Stimulated activated CD4-positive, alpha-beta T cell treated with anti-CD3 and anti-CD28 coated beads, Interleukin-4, amount 100 ng/mL, for 1 hour (primary cell): ENCODE results near the gene HES3.
"Not testable (repeated sequence)": the region's sequence is repeated elsewhere in the genome, so short reads cannot be mapped to it uniquely, and the experiment has no call there.

ENCODE experiments used
- DNase-seq: peaks from one replicate; pipeline ENCODE4 v3.0.0-alpha.2; 2020

Gene HES3

DNA sequence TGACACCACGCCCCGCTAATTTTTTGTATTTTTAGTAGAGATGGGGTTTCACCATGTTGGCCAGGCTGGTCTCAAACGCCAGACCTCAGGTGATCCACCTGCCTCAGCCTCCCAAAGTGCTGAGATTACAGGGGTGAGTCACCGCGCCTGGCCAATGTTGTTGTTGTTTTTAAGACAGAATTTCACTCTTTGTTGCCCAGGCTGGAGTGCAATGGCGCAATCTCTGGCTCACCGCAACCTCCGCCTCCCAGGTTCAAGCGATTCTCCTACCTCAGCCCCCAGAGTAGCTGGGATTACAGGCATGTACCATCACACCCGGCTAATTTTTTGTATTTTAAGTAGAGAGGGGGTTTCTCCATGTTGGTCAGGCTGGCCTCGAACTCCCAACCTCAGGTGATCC, 24.3 kb upstream of the HES3 start:
- DNase-seq, result not testable (repeated sequence)

DNA sequence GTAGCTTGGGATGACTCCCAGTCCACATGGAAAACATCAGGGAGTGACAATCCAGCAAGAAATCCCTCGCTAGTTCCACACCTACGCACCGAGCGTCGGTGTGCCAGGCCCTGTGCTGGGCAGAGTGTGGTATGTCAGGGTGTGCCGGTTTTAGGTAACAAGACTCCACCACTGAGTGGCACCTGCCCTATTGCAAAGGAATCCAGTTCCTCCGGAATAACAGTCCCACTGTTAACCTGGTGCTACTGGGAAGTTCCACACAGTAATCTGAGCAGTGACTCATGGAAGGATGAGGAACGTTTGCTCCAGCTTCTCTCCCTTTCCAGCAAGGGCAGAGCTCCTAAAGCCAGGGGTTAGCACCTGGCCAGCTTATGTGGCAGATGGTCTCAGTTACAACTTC, 23.7 kb upstream of the HES3 start:
- no peak for DNase-seq

DNA sequence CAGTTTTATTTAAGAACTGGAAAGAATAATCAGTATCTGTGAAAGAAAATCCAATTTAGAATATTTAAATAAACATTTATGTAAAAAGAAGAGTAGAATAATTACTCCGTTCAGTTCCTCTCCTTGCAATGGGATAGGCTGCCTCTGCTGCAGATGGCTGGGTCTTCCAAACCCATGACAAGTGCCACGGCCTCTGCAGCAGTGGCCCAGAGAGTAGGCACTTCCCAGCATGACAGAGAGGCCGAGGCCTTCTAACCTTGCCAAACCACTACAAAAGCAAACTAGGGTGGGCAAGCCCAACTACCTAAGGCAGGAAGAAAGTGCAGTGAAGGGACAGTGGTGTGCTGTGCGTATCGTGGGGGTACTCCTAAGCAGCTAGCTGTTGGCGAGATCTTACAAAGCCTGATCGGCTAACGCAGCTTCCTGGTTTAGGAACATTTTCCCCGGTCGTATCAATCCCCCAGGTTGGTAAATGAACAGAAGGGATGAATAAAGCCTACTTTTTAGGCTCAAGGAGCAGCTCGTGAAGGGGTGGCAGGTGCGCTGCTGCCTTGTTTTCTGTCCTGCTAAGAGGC, 22.7 kb upstream of the HES3 start:
- DNase-seq, result no peak

DNA sequence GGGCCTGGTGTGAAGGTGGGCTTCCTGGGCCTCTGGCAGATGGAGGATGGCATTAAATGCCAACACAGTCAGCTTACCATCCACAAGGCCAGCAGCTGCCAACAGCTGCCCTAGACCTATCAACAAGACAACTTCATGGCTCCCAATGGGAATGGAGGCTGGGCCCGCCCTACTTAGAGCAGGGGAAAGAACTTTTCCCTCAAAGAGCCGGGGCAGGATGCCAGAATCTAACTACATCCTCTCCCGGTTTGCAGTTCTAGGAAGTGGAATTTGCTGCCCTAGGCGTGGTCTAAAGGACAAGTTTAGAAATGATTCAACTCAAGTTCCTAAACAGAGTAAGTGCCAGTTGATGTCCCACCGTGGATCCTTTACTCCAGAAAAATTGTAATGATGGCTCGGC, 21.3 kb upstream of the HES3 start:
- DNase-seq, result no peak

DNA sequence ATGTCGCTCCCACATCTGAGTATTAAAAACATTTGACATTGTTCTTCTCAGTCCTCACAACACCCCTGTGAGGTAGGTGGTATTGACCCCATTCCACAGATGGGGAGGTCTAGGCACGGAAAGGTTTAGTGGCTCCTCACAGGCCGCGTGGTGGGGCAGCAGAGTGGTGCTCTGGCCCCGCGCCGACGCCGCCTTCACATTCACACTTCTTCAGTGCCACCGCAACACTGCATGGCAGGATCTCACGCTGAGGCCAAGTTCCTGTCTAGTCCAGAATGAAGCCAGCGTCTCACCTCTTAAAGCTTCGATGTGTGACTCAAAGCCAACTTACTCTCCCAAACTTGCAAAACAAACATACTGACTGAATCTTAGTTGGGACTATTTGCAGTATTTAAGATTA, 20.4 kb upstream of the HES3 start:
- no peak for DNase-seq

DNA sequence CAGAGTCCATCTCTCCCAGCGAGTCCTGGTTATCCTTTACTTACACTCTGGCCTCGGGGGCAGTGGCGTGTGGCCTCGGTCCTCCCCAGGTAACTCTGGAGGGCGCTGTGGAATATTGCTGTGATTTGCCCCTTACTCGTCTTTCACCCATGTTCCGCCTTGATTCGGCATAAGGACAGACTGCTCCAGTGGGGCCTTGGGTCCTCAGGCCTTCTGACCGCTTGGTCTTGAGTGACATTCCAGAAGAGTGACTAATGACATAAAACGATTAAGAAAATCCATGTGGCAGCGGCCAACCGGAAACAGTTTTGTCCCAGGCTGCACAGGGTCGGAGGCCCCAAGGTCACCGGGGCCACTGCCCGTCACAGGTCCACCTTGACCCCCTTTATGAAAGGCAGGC, 19.3 kb upstream of the HES3 start:
- no peak for DNase-seq

DNA sequence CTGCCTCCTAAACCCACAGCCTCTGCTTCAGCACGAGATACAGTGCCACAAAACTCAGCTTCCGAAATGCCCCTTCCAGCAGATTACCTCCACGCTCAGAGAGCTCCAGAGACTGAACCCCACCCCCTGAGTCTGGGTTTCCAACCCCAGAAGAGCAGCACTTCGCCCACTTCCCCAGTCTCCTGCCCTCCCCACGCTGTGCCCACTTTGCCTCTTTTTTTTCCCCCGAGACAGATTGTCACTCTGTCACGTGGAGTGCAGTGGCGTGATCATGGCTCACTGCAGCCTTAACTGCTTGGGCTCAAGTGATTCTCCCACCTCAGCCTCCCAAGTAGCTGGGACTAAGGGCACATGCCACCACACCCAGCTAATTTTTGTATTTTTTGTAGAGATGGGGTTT, 18.3 kb upstream of the HES3 start:
- DNase-seq, result no peak

DNA sequence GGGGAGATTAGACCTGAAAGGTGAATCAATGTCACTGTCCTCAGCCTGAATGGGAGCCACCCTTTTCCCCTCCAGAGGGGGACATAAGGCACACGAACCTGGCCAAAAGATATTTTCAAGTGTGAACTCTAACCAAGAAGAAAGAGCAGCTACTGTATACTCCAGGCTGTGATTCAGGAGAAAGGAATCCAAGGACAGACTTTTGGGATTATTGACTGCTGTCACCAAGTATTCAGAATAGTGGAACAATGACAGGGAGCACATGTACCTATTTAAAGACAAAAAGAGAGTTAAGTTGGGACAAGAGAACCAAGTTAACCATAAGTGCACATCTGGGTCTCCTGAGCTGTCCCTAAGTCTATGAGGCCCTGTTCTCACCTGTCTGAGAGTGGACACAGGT, 10.6 kb upstream of the HES3 start:
- no peak for DNase-seq

DNA sequence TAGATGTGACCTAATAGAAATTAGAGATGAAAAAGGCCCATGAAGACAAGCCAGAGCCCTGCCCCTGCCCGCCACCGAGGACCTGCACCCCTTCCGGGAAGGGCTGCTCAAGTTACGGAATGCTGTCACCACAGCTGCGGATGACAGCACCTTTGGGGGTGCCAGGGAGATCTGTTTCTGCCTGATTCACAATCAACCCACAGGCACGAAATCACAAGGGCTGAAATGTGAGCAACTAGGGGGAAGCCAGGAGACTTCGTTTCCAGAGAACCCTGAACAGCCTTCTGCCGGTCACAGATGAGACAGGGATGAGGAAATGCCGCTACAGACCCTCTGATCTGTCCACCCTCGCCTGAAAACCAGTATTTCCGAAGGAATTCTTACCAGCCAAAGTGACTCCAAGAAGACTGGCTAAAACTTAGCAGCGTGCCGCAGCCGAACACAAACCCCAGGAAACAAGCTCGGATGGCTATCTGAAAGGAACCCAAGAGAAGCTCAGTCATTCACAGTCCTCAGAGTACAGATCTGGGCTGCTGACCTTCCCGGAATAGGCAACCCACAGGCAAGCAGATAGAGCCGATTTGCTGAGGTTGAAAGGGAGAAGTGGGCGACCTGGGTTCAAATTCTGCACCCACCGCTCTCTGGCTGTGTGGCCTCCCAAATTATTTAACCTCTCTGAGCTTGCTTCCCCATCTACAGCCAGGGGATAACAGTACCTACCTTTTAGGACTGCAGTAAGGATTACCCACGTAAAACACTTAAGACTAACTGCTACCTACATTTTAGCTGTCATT, 9.3 kb upstream of the HES3 start:
- DNase-seq, result no peak

DNA sequence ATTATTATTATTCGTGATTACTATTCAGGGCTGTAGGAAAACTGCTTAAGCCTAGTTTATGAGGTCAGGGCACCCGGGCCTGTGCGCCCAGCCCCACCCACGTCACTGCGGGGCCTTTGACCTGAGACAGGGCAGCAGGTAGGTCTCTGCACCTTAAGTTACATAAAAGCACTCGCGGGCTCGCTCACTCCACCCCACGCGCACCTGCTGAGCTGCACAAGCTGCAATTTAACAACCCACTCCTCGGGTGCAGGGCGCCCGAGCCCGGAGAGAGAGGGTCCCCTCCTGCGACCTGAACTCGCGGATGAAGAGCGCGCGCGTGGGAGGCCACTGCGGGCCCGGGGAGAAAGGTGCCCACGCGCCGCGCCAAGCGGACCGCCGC, 8.7 kb upstream of the HES3 start:
- DNase-seq, result no peak

DNA sequence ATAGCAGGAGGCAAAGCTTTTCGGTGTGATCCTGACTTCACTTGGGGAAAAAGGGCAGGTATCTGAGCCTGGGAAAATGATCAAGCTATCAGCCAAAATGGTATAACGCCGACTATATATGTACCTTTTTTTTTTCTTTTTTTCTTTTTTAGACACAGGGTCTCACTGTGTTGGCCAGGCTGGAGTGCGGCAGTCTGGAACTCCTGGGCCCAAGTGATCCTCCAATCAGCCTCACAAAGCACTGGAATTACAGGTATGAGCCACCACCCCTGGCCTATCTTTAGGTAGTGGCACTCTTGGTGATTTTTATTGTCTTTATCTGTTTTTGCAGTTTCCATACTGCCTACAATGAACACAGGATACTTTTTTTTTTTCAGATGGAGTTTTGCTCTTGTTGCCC, 6.9 kb upstream of the HES3 start:
- no peak for DNase-seq

DNA sequence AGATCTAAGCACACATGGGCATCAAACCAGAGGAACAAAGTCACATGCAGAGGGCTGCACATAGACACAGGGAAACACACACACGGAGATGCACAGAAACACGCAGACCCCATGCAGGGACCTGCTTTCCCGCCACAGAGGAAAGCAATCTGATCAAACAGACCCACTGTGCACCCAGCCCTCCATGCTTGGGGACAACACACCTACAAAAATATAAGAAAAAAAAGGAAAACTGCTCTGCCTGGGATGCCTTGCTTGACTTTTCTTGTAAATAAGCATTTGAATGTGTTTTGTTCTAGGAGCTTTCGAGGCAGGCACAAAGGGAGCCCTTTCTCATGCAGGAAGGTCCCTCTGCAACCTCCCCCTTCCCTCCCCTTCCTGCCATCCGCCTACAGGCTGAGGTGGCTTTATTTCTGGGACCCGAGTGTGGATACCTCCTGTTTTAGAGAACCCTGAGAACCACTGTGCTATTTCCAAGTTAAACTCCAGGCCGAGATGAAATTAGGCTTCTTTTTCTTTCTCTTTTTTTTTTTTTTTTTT, 4.7 kb upstream of the HES3 start:
- DNase-seq, result no peak

DNA sequence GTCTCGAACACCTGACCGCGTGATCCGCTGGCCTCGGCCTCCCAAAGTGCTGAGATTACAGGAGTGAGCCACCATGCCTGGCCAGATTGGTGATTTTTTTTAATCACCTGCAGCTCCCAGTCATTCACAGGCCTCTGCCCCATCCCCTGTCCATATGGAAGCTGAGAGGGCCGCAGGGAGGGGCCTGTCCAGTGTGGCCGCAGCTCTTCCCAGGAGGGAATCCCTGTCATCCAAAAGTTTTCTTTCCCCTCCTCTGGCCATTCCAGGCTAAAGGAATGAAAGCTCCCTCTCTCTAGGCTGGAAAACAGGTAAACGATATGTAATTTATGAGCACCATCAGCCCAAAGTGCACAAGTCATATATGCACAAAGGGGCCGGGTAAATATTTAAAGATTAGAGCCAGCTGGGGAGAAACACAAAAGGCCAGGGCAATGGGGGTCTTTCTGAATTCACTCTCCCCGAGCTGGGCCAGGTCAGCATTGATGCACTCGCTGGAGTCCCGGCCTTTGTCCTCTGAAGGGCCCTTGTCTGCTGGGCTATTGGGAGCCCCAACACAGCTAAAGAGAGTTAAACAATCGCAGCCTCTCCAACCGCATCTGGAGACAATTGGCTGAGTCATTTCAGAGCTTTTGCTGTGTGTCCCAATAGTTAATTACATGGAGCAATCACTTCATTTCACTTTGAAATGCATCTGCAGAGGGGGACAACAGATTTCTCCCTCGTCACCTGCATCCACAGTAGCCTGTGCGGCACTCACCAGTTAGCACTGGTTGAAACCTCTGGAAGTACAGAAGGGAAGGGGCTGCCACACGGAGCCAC, 3.8 kb upstream of the HES3 start:
- no peak for DNase-seq

DNA sequence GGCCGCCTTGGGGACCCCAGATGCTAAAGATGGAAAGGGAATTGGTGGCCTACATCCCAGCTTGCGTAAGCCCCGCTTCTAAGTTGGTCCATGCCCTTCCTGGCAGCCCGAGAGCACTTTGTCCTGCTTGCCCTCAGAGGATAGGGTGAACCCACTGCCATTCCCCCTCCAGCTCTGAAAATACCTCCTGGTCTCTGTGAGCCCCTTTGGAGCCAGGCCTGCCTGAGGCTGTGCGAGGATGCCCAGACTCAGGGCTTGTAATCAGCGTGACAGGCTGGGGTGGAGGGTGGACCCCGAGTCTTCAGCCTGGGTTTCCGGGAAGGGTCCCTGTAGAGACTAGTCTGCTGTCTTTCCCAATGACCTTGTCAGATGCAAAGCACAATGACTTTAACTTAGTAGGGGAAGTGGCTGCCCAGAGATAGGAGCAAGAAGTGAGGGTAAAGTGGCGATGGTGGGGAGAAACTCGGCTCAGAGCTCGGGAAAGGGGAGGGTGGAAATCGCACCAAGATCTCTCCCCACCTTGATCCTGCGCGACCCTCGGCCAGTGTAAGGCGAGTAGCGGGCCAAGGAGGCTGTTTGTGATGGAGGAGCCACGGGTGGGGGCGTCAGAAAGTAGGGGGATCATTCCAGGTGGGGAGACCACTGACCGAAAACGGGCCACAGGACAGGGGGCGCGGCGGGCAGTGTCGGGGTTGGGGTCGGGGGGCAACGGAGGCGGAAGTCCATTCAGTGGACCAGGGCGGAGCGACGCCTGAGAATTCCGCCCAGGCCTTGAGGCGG, 2.7 kb upstream of the HES3 start:
- DNase-seq, result no peak

DNA sequence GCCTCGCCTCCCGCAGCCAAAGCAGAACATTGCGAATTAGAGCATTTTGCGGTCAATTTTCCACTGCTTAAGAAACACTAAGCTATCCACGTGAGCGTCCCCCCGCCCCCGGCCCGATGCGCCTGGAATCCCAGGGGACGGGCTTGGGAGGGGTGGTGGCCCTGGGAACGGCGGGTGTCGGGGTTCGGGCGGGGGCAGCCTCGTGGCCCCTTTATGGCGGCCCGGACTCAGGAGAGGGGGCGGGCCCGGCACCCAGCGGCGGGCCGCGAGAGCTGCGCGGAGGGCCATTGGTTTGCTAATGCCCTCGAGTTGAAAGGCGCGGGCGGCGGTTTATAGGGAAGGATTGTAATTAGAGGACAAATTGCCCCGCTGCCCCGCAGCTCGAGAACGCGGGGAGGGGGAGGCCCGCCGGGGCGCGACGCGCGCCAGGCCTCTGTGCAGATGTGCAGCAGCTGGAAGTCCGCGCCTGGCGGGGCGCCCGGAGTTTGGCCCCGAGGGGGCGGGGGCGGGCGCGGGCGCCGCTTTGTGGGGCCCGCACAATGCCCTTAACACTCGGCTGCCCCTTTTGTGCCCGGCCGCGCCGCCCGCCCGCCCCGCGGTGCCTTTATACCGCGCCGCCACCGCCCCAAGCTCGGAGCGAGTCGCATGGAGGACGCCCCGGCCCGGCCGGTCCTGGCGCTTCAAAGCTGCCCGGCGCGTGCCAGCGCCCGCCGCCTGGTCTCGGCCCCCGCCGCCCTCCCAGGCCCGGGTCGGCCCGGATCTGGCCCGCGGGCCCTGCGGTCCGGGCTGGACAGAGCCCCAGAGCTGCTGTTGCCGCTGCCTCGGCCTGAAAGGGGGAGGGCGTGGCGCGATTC, 1.9 kb upstream of the HES3 start:
- no peak for DNase-seq

DNA sequence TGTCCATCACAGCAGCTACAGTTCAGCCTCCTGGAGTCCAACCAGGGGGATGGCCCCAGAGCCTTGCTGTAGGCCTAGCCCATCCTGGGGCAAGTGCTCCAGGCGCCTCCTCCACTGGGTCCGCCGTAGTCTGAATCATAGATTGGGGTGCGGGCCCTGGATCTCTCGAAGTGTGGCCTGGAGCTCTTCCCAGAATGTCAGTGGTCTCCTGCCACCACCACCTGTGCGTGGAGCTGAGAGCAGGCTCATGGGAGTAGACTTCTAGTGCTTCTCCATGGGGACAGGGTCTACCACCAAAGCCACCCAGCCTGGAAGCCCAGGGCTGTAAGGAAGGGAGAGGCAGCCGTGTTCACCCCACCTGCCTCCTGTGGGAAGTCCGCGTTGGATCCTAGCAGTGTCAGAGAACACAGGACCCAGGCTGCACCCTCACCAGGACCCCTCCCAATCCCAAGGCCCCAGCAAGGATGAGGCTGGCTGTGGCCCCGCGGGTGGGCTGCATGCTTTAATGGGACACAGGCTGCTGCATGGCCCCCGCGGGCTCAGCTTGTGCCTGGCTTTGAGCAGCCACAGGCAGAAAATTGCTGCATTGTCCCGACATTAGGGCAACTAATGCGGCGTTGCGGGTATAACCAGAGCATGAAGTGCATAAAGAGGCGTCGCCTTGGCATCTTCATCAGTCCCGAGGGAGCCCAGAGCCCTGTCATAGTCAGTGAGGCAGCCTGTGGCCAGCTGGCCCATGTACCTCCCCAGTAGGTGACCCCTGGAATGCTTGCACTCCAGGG, 735 bp upstream of the HES3 start:
- DNase-seq, result no peak

DNA sequence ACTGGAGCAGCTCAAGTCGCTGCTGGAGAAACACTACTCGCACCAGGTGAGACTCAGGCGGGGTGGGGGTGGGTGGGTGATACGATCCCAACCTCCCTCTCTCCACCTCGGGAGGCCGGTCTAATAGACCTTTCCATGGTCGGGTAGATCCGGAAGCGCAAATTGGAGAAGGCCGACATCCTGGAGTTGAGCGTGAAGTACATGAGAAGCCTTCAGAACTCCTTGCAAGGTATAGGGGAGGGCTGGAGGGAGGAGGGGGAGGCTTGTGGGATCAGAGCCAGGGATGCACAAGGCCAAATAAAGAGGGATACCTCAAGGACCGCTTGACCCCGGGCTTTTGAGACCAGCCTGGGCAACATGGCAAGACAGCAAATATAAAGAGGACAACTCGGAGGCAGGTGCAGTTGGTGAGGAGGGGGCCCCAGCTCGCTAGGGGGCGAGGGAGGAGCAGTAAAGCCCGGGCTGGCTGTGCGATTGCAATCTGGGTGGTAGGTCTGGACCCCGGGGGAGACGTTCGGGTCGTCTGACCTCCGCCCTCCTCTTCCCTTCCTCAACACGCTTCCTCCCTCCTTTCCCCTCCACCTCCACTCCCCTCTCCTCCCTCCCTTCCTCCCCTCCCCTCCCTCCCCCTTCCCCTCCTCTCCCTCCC, 546 bp downstream of the HES3 start:
- no peak for DNase-seq

DNA sequence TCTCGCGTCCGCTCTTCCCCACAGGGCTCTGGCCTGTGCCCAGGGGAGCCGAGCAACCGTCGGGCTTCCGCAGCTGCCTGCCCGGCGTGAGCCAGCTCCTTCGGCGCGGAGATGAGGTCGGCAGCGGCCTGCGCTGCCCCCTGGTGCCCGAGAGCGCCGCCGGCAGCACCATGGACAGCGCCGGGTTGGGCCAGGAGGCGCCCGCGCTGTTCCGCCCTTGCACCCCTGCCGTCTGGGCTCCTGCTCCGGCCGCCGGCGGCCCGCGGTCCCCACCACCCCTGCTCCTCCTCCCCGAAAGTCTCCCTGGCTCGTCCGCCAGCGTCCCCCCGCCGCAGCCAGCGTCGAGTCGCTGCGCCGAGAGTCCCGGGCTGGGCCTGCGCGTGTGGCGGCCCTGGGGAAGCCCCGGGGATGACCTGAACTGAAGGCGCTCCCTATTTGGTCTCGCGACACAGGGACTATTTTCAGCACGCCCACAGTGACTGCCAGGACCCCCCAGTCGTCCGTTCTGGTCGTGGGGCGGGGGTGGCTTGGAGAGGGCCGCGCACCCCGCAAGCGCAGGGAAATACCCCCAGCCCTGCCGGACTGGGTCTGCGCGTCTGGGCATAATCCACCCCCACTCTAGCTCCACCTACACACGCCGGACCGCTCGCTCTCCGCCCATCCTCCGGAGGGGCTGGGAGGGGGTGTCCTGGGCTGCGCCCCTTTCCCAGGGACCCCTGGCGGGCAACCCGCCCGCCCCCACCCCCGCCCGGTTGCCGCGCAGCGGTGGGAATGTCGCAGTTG, 1.3 kb downstream of the HES3 start:
- peak; percentile 83 for DNase-seq

DNA sequence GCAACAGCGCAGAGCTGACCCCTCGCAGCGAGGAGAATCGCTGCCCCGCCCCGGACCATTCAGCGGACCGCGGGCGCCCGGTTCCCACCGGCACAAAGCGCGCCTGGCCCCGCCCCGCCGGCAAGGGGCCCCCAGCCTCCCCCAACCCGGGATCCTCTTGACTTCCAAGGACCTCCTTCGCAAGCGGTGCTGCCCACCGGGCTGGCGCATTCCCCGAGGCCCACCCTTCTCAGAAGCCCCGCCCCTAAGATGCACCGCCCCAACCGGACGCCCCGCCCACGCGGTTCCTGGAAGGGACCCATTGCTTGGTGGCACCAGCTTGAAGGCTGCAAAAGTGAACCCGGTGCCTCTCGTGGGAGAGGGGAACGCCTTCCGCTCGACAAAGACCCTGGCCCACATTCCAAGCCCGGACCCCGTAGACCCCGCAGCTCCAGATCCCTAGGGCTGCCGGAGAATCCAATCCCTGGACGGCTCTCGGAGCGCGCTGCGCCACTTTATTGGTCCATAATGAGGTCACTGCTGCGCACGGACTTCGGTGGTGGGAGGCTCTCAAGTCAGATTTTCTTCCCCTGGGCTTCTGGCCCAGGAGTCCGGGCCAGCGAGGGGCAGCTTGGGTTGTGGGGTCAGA, 2.0 kb downstream of the HES3 start:
- peak; percentile 46 for DNase-seq
